H9 (cell line): ENCODE results near the gene RNF130. TPM values are rescaled to one million over a fixed set of nuclear protein-coding genes. Genes with fewer than 3 reads are reported as not detected.

ENCODE experiments used
- DNase-seq: peaks from one replicate; pipeline ENCODE4 v3.0.0-alpha.2; 2017
- H2AFZ ChIP-seq: one replicate; pipeline ENCODE4 v1.6.1; 2013; ENCODE audit warnings: mild to moderate bottlenecking, low read length, control low read depth, moderate library complexity
- H2AK5ac ChIP-seq: 2 replicates; pipeline ENCODE4 v1.6.1; 2013; ENCODE audit warnings: low read length, control low read depth, mixed read lengths; ENCODE audit not compliant: insufficient read length
- H2BK120ac ChIP-seq: one replicate; pipeline ENCODE4 v1.6.1; 2013; ENCODE audit warnings: low read depth, mild to moderate bottlenecking, low read length, control low read depth, inconsistent platforms; ENCODE audit not compliant: poor library complexity, severe bottlenecking
- H2BK12ac ChIP-seq: 2 replicates; pipeline ENCODE4 v1.6.1; 2013; ENCODE audit warnings: low read length, control low read depth, mixed read lengths, low read depth; ENCODE audit not compliant: insufficient read length
- H2BK15ac ChIP-seq: 2 replicates; pipeline ENCODE4 v1.6.1; 2013; ENCODE audit warnings: low read depth, low read length, control low read depth
- H2BK20ac ChIP-seq: one replicate; pipeline ENCODE4 v1.6.1; 2013; ENCODE audit warnings: low read depth, mild to moderate bottlenecking, low read length, control low read depth, inconsistent platforms; ENCODE audit not compliant: poor library complexity, severe bottlenecking
- H2BK5ac ChIP-seq: 2 replicates; pipeline ENCODE4 v1.6.1; 2013; ENCODE audit warnings: low read length, control low read depth, mixed read lengths; ENCODE audit not compliant: insufficient read length
- H3K14ac ChIP-seq: 2 replicates; pipeline ENCODE4 v1.6.1; 2013; ENCODE audit warnings: low read length, control low read depth; ENCODE audit not compliant: insufficient read depth
- H3K18ac ChIP-seq: 2 replicates; pipeline ENCODE4 v1.6.1; 2013; ENCODE audit warnings: low read depth, mild to moderate bottlenecking, mixed read lengths, low read length, control low read depth; ENCODE audit not compliant: insufficient read length
- H3K23ac ChIP-seq: 2 replicates; pipeline ENCODE4 v1.6.1; 2013; ENCODE audit warnings: low read length, control low read depth, mixed read lengths, low read depth; ENCODE audit not compliant: insufficient read length
- H3K23me2 ChIP-seq: 2 replicates; pipeline ENCODE4 v1.6.1; 2013; ENCODE audit warnings: low read depth, mild to moderate bottlenecking, mixed read lengths, low read length, control low read depth; ENCODE audit not compliant: insufficient read length, poor library complexity, severe bottlenecking
- H3K27ac ChIP-seq: 2 replicates; pipeline ENCODE4 v1.5.1; 2013; ENCODE audit warnings: low read length, control low read depth, mixed read lengths, low read depth; ENCODE audit not compliant: insufficient read length
- H3K27me3 ChIP-seq: 2 replicates; pipeline ENCODE4 v1.6.1; 2013; ENCODE audit warnings: low read length, control low read depth, inconsistent platforms; ENCODE audit not compliant: insufficient read depth
- H3K4ac ChIP-seq: 2 replicates; pipeline ENCODE4 v1.6.1; 2013; ENCODE audit warnings: low read depth, mild to moderate bottlenecking, control low read depth, inconsistent platforms, low read length, moderate library complexity
- H3K4me1 ChIP-seq: 2 replicates; pipeline ENCODE4 v1.6.1; 2013; ENCODE audit warnings: low read length, control low read depth, inconsistent platforms; ENCODE audit not compliant: insufficient read depth
- H3K4me2 ChIP-seq: 2 replicates; pipeline ENCODE4 v1.6.1; 2013; ENCODE audit warnings: low read length, control low read depth, mixed read lengths; ENCODE audit not compliant: insufficient read length, insufficient read depth
- H3K56ac ChIP-seq: 2 replicates; pipeline ENCODE4 v1.6.1; 2013; ENCODE audit warnings: low read depth, mild to moderate bottlenecking, mixed read lengths, low read length, control low read depth; ENCODE audit not compliant: insufficient read length
- H3K79me1 ChIP-seq: 2 replicates; pipeline ENCODE4 v1.6.1; 2013; ENCODE audit warnings: low read depth, mild to moderate bottlenecking, moderate library complexity, low read length, control low read depth, inconsistent platforms; ENCODE audit not compliant: insufficient read depth, poor library complexity, severe bottlenecking
- H3K79me2 ChIP-seq: 2 replicates; pipeline ENCODE4 v1.6.1; 2013; ENCODE audit warnings: low read length, control low read depth, inconsistent platforms; ENCODE audit not compliant: insufficient read depth
- H3K9ac ChIP-seq: 2 replicates; pipeline ENCODE4 v1.6.1; 2013; ENCODE audit warnings: low read length, control low read depth, mixed read lengths; ENCODE audit not compliant: insufficient read length; ENCODE audit errors: extremely low read depth
- H3K9me3 ChIP-seq: one replicate; pipeline ENCODE4 v1.6.1; 2013; ENCODE audit warnings: low read depth, low read length, inconsistent platforms; ENCODE audit not compliant: control insufficient read depth
- H3T11ph ChIP-seq: one replicate; pipeline ENCODE4 v1.6.1; 2013; ENCODE audit warnings: mild to moderate bottlenecking, low read length, control low read depth, inconsistent platforms
- H4K20me1 ChIP-seq: one replicate; pipeline ENCODE4 v1.6.1; 2013; ENCODE audit not compliant: control insufficient read depth, insufficient read length, insufficient read depth
- H4K5ac ChIP-seq: 2 replicates; pipeline ENCODE4 v1.6.1; 2013; ENCODE audit warnings: low read depth, mild to moderate bottlenecking, mixed read lengths, low read length, control low read depth; ENCODE audit not compliant: insufficient read length
- H4K8ac ChIP-seq: replicated peaks from 2 replicates; pipeline ENCODE4 v1.6.1; 2013; ENCODE audit warnings: low read length, control low read depth, mixed read lengths, low read depth; ENCODE audit not compliant: insufficient read length
- H4K91ac ChIP-seq: 2 replicates; pipeline ENCODE4 v1.6.1; 2013; ENCODE audit warnings: low read depth, mild to moderate bottlenecking, moderate library complexity, mixed read lengths, low read length, control low read depth; ENCODE audit not compliant: insufficient read length
- H3K27ac Mint-ChIP-seq, 3 experiments: 2 replicates in 2 of 3; 3 replicates in 1 of 3; pipeline ENCODE4 v1.8.0; 2020 to 2021; ENCODE audit warnings: mixed read lengths in 3 of 3, mild to moderate bottlenecking in 1 of 3, moderate library complexity in 1 of 3
- H3K27me3 Mint-ChIP-seq: 2 replicates; pipeline ENCODE4 v1.8.0; 2021; ENCODE audit warnings: low read depth, mild to moderate bottlenecking, moderate library complexity, mixed read lengths
- H3K36me3 Mint-ChIP-seq, 3 experiments: 2 replicates in 2 of 3; 3 replicates in 1 of 3; pipeline ENCODE4 v1.8.0; 2020 to 2021; ENCODE audit warnings: low read depth in 3 of 3, mixed read lengths in 3 of 3; ENCODE audit not compliant: insufficient read depth in 1 of 3
- H3K4me1 Mint-ChIP-seq, 2 experiments: 2 replicates each; pipeline ENCODE4 v1.8.0; 2020; ENCODE audit warnings: mixed read lengths in 2 of 2
- H3K4me3 Mint-ChIP-seq, 2 experiments: 2 replicates in 1 of 2; 3 replicates in 1 of 2; pipeline ENCODE4 v1.8.0; 2020 to 2021; ENCODE audit warnings: mild to moderate bottlenecking in 2 of 2, mixed read lengths in 2 of 2, moderate library complexity in 1 of 2
- H3K9me3 Mint-ChIP-seq, 2 experiments: 2 replicates in 1 of 2; 3 replicates in 1 of 2; pipeline ENCODE4 v1.8.0; 2020; ENCODE audit warnings: mild to moderate bottlenecking in 2 of 2, mixed read lengths in 2 of 2, moderate library complexity in 1 of 2
- WGBS: extraction: QIAGEN DNeasy Blood & Tissue Kit; methylation state at CpG from one replicate; pipeline ENCODE4 v1.1.7; 2013; ENCODE audit warnings: missing lambda C conversion rate, low lambda C conversion rate, mixed read lengths; ENCODE audit not compliant: insufficient read length; ENCODE audit errors: extremely low coverage; 5-methylcytosine and 5-hydroxymethylcytosine counted together
- total RNA-seq: library from RNA; stranded (reverse); gene quantifications from 2 replicates; pipeline ENCODE4 v1.2.1, GENCODE V29; 2021
- TF ChIP-seq, protein P1 (sequence below): fragments of 200-600 bp; sonication (generic); conservative IDR thresholded peaks from 3 replicates; pipeline ENCODE4 v1.8.0; 2021; ENCODE audit warnings: antibody characterized with exemption, mild to moderate bottlenecking

The RNF130 gene
- total RNA-seq, 1 experiment from 2014 or later = 80.0 TPM

DNA sequence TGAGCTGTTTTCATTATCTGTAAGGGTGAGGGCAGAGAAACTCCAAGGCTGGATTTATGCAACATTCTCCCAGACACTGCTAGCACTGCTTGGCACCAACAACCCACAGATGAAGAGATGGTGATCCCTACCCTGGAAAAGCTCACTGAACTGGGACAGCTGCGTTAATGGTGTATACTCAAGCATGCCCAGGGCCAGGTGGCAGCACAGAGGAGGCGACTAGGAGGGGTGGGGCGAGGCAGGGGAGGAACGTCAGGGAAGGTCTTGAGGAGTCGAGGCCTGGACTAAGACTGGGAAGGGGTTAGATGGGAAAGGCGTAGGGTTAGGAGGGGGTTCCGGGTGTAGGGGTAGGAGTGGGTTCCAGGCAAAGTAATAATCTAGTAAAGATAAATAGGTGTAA, 90.8 kb downstream of the RNF130 start:
- H3K23me2 ChIP-seq = no peaks in the 10 kb centered on the region
- H2AFZ ChIP-seq = no peak overlapping the region
- H3K56ac ChIP-seq = no peak overlapping the region
- no peaks in the 10 kb centered on the region for H3K9me3 ChIP-seq
- no peak overlapping the region for H3K4ac ChIP-seq
- no peaks in the 10 kb centered on the region for H4K20me1 ChIP-seq
- WGBS = no CpG with 5 or more reads among the region's 7 CpGs
- H3K79me1 ChIP-seq = no peaks in the 10 kb centered on the region
- H3K18ac ChIP-seq = no peak overlapping the region
- no peaks in the 10 kb centered on the region for H3K79me2 ChIP-seq
- H2BK15ac ChIP-seq = no peak overlapping the region
- no peak overlapping the region for H2BK20ac ChIP-seq
- H2AK5ac ChIP-seq = no peak overlapping the region
- no peak for DNase-seq
- no peaks in the 10 kb centered on the region for H3K27me3 Mint-ChIP-seq
- TF ChIP-seq, protein P1, sequence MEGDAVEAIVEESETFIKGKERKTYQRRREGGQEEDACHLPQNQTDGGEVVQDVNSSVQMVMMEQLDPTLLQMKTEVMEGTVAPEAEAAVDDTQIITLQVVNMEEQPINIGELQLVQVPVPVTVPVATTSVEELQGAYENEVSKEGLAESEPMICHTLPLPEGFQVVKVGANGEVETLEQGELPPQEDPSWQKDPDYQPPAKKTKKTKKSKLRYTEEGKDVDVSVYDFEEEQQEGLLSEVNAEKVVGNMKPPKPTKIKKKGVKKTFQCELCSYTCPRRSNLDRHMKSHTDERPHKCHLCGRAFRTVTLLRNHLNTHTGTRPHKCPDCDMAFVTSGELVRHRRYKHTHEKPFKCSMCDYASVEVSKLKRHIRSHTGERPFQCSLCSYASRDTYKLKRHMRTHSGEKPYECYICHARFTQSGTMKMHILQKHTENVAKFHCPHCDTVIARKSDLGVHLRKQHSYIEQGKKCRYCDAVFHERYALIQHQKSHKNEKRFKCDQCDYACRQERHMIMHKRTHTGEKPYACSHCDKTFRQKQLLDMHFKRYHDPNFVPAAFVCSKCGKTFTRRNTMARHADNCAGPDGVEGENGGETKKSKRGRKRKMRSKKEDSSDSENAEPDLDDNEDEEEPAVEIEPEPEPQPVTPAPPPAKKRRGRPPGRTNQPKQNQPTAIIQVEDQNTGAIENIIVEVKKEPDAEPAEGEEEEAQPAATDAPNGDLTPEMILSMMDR = no peak
- no peaks in the 10 kb centered on the region for H3K27me3 ChIP-seq
- no peak overlapping the region for H3K27ac ChIP-seq
- no peak overlapping the region for H3K27ac Mint-ChIP-seq
- no peak overlapping the region for H2BK120ac ChIP-seq
- no peak overlapping the region for H3K23ac ChIP-seq
- H3K4me3 Mint-ChIP-seq = no peak overlapping the region
- no peaks in the 10 kb centered on the region for H3K4me1 ChIP-seq
- no peak overlapping the region for H4K5ac ChIP-seq
- H2BK12ac ChIP-seq = no peak overlapping the region
- H3K9me3 Mint-ChIP-seq = no peaks in the 10 kb centered on the region
- no peaks in the 10 kb centered on the region; a peak in 1 of 4 replicates for H3K4me1 Mint-ChIP-seq
- H4K91ac ChIP-seq = no peak overlapping the region
- H4K8ac ChIP-seq = no peak overlapping the region
- H2BK5ac ChIP-seq = no peak overlapping the region
- H3K14ac ChIP-seq = no peak overlapping the region
- peaks cover 15 to 46% (median 45%) of the 10 kb centered on the region in 3 experiments; a peak in 6 of 7 replicates for H3K36me3 Mint-ChIP-seq
- H3K4me2 ChIP-seq = no peak overlapping the region
- H3T11ph ChIP-seq = no peak overlapping the region
- no peak overlapping the region for H3K9ac ChIP-seq
